ENCODE data around the gene CD302.
"Not testable (repeated sequence)": the region's sequence is repeated elsewhere in the genome, so short reads cannot be mapped to it uniquely, and the experiment has no call there.

The CD302 gene

GRCh38 chr2:159792599-159792998, 5.4 kb downstream of the CD302 start:
- no peak for DNase-seq

- no peak for DNase-seq
Measured at GRCh38 chr2:159792036-159792435, 6.0 kb downstream of the CD302 start.

- no peak for DNase-seq
Measured at GRCh38 chr2:159790323-159790722, 7.7 kb downstream of the CD302 start.

GRCh38 chr2:159788253-159788652, 9.8 kb downstream of the CD302 start:
- DNase-seq = no peak

GRCh38 chr2:159787647-159788046, 10.4 kb downstream of the CD302 start:
- DNase-seq = not testable (repeated sequence)

GRCh38 chr2:159786938-159787337, 11.1 kb downstream of the CD302 start:
- DNase-seq = no peak

- no peak for DNase-seq
Measured at GRCh38 chr2:159785195-159785594, 12.8 kb downstream of the CD302 start.

GRCh38 chr2:159784744-159785143, 13.3 kb downstream of the CD302 start:
- DNase-seq = not testable (repeated sequence)

- DNase-seq = no peak
Measured at GRCh38 chr2:159783556-159783955, 14.5 kb downstream of the CD302 start.

- no peak for DNase-seq
Measured at GRCh38 chr2:159776321-159776720, 21.7 kb downstream of the CD302 start.

- DNase-seq = no peak
Measured at GRCh38 chr2:159775021-159775420, 23.0 kb downstream of the CD302 start.

- DNase-seq = no peak
Measured at GRCh38 chr2:159774370-159774990, 23.5 kb downstream of the CD302 start.

- DNase-seq = no peak
Measured at GRCh38 chr2:159773886-159774285, 24.1 kb downstream of the CD302 start.

GRCh38 chr2:159773426-159773825, 24.6 kb downstream of the CD302 start:
- no peak for DNase-seq

- no peak for DNase-seq
Measured at GRCh38 chr2:159769147-159769546, 28.9 kb downstream of the CD302 start.

- no peak for DNase-seq
Measured at GRCh38 chr2:159762075-159762474, 35.9 kb downstream of the CD302 start.

- DNase-seq = no peak
Measured at GRCh38 chr2:159760326-159760725, 37.7 kb downstream of the CD302 start.

GRCh38 chr2:159759577-159759976, 38.4 kb downstream of the CD302 start:
- no peak for DNase-seq

- DNase-seq = no peak
Measured at GRCh38 chr2:159758686-159759085, 39.3 kb downstream of the CD302 start.

- no peak for DNase-seq
Measured at GRCh38 chr2:159758239-159758638, 39.8 kb downstream of the CD302 start.

GRCh38 chr2:159755788-159756187, 42.2 kb downstream of the CD302 start:
- DNase-seq = no peak

- DNase-seq = no peak
Measured at GRCh38 chr2:159755014-159755413, 43.0 kb downstream of the CD302 start.

- no peak for DNase-seq
Measured at GRCh38 chr2:159753797-159754196, 44.2 kb downstream of the CD302 start.

GRCh38 chr2:159750873-159751272, 47.1 kb downstream of the CD302 start:
- DNase-seq = no peak

GRCh38 chr2:159748089-159748488, 49.9 kb downstream of the CD302 start:
- DNase-seq = no peak

- not testable (repeated sequence) for DNase-seq
Measured at GRCh38 chr2:159745237-159745636, 52.8 kb downstream of the CD302 start.
